HG03378 (cell line): ENCODE data around the gene SUCLG2.
"Not testable (repeated sequence)": the region's sequence is repeated elsewhere in the genome, so short reads cannot be mapped to it uniquely, and the experiment has no call there.

Experiments
- ATAC-seq: cut with Tn5 transposase; IDR thresholded peaks from one replicate; pipeline ENCODE4 v1.9.1; 2021; ENCODE audit warnings: mild to moderate bottlenecking, moderate library complexity; ENCODE audit not compliant: unreplicated experiment

Gene SUCLG2

DNA sequence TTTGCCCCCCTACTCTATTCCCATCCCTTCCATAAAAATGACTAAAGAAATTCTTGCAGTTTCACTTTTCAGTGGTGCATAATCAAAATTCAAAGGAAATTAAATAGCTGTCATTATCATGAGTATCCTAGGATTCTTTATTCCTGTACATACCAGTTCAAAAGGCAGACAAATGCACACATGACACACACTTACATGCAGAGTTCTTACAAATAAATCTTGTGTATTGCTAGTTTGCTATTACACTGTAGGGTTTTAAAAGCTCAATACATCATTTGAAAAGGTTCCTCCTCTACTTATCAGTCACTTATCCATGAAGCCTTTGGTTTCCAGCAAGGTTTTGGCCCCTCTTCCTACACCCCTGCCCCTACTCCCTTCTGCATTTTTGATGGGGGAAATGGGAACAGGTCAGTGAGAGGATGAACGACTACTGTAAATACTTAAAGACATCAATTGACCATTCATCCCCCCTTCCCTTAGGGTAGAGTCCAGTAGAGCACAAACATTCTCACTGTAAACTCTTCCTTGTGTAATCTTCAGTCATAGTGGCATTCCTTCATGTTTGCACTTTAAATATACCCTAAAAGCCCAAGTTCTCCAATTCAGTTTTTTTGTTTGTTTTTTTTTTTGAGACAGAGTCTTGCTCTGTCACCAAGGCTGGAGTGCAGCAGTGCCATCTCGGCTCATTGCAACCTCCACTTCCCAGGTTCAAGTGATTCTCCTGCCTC lies 92.6 kb downstream of the SUCLG2 start:
- no peak for ATAC-seq

DNA sequence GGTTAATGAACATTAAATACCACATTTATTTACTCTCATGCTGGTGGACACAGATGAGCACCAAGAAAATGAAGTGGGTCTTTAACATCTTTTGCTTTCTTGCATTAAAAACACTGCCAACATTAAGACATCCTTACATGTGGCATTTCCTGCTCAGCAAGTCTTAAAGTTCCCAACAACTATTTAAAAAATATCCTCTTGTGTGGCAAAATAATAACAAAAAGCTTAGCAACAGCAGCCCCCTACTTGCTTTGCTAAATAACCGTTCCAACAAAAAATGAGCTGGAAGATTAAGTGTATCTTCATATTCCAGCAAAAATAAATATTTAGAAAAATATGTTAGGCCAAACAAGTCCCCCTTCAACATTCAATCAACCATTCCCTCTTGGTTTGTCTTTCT lies 93.1 kb downstream of the SUCLG2 start:
- no peak for ATAC-seq

DNA sequence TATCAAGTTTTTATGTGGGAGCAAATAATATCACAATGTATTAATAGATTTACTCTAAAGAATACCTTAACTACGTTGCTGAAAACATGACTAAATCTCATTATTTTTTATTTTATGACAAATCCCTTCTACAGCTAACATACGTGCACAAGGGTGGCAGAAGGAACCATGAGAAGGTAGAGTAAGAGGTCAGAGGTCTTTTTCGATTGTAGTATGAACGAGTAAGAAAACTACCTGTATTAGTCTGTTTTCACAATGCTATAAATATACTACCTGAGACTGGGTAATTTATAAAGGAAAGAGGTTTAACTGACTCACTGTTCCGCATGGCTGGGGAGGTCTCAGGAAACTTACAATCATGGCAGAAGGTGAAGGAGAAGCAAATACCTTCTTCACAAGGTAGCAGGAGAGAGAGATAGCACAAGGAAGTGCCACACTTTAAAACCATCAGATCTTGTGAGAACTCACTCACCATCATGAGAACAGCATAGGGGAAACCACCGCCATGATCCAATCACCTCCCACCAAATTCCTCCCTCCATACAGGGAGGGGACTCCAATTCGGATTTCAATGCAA lies 95.3 kb downstream of the SUCLG2 start:
- no peak for ATAC-seq

DNA sequence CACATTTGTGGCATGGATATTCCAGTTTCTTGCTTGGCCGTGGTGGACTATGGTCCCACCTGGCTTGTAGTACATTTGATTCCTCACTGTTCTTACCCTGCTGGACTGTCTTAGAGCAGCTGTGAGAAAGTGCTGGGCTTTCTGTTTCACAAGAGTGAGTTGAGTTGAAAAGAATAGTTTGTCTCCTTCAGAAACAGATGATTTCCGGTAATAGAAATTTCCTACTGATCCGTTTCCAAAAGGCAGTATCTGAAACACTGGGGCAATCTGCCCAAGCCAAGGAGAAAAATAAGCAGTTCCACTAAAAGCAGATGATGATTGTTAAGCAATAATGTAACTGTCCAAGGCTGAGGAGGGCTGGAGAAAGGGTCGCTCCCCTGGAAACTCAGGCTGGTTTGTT lies 96.0 kb downstream of the SUCLG2 start:
- ATAC-seq: no peak

DNA sequence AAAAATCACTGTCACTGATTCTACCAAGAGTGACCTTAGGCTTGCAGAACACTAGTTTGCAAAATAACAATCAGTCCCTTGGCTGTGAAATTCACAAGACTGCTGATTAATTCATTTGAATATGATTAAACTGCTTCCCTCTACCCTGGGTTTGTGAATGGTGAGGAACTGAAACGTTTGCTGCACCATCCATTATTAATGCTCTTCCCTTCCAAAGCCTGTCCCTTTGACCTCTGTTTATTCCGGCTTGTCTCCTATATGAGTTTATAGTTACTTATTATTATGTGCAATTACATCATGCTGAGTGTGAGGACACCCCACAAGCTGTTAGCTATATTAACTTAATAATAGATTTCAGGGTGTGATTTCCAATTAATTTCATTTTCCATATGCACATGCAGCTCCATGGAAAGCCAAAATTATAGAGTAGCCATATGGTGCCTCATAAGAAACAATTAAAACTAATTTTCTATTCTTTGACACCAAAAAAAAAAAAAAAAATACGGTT lies 96.5 kb downstream of the SUCLG2 start:
- no peak for ATAC-seq

DNA sequence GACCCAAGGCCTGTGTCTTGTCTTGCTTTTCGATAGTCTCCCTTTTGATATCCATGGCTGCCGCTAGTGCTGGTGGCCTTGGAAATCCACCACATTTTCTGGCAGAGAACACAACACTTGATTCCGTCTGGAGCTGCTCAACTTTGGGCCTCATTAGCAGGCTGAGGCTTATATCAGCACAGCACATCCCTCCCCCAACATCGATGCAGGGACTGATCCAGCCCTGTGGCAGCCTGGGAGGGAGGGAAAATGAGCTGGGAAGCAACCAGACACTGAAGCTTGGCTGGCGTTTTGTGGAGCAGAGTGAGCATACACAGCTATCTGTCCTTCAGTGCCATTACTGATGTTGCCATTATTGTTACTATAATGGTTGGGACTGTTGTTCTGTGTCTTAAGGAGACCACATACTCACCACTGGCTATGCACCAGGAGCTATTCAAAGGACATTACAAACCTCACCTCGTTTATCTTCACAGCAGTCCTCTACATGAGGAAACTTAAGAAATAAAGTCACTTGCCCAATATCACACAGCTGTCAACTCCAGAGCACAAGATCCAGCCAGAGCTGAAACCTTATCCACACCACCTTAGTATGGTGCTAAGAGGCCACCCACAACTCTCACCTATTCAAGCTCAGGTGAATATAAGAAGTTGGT lies 102.9 kb downstream of the SUCLG2 start:
- no peak for ATAC-seq

DNA sequence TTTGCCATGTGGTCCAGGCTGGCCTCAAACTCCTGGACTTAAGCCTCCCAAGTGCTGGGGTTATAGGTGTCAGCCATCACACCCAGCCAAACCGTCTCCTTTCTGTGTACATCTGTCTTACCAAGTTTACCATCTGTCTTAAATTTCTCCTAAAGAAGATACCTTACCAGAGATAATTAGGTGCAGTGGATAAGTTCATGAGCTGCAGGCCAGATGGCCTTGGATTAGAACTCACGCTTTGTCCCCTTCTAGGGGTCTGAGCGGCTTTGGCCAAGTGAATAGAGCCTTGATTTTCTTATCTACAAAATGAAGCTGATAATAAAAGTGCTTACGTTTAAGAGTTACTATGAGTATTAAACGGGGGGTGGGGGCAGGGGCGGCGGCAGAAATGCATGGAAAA lies 103.9 kb downstream of the SUCLG2 start:
- no peak for ATAC-seq

DNA sequence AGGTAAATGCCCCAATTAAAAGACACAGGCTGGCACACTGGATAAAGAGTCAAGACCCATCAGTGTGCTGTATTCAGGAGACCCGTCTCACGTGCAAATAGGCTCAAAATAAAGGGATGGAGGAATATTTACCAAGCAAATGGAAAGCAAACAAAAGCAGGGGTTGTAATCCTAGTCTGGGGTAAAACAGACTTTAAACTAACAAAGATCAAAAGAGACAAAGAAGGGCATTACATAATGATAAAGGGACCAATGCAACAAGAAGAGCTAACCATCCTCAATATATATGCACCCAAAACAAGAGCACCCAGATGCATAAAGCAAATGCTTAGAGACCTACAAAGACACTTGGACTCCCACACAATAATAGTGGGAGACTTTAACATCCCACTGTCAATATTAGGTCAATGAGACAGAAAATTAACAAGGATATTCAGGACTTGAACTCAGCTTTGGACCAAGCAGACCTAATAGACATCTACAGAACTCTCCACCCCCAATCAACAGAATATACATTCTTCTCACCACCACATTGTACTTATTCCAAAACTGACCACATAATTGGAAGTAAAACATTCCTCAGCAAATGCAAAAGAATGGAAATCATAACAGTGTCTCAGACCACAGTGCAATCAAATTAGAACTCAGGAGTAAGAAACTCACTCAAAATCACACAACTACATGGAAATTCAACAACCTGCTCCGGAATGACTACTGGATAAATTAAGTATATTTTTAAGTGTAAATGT lies 111.7 kb downstream of the SUCLG2 start:
- not testable (repeated sequence) for ATAC-seq

DNA sequence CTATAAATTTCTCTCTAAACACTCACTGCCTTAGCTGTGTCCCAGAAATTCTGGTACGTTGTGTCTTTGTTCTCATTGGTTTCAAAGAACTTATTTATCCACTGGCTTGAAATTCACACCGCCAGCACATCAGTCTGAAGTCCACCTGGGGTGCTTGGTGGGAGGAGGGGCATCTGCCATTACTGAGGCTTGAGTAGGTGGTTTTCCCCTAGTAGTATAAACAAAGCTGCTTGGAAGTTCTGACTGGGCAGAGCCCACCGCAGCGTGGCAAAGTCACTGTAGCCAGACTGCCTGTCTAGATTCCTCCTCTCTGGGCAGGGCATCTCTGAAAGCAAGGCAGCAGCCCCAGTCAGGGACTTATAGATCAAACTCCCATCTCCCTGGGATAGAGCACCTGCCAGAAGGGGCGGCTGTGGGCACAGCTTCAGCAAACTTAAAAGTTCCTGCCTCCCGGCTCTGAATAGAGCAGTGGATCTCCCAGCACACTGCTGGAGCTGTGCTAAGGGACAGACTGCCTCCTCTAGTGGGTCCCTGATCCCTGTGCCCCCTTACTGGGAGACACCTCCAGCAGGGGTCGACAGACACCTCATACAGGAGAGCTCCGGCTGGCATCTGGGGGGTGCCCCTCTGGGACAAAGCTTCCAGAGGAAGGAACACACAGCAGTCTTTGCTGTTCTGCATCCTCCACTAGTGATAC lies 114.1 kb downstream of the SUCLG2 start:
- no peak for ATAC-seq

DNA sequence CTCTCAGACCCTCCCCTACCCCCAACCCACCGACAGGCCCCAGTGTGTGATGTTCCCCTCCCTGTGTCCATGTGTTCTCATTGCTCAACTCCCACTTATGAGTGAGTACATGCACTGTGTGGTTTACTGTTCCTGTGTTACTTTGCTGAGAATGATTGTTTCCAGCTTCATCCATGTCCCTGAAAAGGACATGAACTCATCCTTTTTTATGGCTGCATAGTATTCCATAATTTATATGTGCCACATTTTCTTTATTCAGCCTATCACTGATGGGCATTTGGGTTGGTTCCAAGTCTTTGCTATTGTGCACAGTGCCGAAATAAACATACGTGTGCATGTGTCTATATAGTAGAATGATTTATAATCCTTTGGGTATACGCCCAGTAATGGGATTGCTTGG lies 117.2 kb downstream of the SUCLG2 start:
- not testable (repeated sequence) for ATAC-seq

DNA sequence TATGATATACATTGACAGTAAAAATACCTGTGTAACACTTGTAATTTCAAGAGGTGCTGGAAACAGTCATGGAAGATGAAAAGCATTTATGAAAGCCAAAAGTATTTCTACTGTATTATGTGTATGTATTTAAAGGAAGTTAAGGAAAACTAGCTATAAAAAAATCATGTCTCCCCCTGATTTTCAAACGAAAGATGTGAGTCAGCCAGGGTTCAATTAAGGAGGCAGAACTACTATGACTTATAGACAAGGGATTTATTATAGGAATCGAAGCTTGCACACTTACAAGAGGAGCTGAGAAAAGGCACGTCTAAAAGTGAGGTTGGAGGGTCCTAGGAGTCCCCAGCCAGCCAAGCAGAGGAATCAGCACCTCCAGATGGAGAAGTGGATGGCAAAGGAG lies 119.4 kb downstream of the SUCLG2 start:
- ATAC-seq: no peak

DNA sequence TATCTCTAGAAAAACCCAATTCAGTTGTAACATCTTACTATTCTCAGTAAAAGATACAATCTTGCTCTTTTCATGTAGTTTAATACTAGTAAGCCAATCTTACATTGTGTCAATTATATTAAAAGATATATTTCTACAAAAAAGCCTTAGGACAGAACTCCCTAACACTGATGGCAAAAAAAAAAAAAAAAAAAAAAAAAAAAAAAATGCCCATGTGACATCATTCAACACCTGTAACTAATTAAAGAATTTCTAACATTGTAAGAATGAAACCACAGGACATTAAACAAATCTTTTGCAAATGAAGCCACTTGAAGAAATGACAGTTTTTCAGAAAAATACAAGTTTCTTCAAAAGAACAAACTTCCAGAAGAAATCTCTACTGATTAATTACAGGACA lies 119.8 kb downstream of the SUCLG2 start:
- no peak for ATAC-seq

DNA sequence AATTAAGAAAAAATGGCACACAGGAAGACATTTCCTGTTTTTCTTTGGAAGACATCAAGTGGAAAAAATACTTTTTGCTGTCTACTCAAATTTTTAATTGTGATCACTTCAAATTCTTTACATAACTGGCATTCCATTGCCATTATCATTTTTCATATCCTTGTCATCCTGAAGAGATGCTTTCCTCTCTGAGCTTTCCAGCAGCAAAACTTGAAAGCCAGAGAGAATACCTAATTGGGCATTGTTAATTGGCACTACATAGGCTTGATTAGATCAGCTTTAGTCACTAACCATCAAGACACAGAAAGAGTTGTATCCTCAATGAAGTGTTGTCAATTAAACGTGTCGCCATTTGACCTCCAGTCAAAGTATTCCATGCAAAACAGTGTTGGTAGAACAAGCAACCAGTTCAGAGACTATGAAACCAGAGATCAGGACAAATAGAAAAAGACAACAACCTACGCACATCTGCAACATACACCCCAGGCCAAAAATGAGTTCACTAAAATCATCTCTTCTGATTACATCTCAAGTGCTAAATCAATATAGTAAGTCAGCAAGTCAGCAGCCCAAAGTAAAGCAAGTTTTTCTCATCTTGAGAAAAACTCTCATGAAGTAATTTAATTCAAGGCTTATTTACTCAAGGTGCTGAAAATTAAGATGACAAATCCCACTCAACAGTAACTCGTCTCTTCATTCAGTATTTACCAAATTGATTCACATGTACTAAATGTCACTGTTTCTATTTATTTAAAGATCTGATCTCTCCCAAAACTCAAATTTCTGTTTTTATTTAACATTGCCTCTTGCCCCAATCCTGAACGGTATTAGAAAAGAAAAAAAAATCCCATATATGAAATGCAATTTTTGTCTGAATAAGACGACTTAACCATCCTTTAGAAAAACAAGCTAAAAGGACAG lies 123.0 kb downstream of the SUCLG2 start:
- no peak for ATAC-seq

DNA sequence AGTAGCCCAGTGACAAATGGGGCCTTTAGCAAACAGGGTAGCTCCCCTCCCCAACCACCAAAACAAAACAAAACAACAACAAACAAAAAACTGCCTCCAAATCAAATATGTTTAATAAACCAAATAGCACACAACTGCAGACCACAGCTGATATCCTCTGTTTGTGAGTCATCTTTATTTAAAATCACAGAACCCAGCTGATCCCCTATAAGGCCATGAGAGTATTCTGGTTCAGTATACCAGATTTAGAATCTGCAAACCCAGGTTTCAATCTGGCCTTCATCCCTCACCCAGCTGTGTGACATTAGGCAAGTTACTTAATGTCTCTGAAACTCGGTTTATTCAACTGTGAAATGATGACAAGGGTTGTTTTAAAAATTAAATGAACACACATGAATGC lies 124.5 kb downstream of the SUCLG2 start:
- ATAC-seq: no peak

DNA sequence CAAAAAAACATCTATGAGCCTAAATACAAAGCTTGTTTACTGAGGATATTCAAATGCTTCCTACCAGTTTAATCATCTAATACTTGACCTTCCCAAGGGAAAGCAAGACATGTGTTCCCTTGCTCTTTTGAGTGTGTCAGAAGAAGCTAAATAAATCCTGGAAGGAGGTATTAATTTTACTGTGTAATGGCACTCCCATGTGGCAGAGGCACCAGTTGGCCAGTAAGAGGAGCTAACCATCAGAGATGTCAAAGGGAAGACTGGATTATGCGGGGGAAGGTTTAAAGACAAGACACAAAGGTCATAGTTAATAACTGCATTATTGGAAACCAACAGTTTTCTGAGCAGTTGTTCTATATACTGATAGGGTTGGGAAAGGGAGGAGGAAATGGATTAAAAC lies 125.1 kb downstream of the SUCLG2 start:
- no peak for ATAC-seq

DNA sequence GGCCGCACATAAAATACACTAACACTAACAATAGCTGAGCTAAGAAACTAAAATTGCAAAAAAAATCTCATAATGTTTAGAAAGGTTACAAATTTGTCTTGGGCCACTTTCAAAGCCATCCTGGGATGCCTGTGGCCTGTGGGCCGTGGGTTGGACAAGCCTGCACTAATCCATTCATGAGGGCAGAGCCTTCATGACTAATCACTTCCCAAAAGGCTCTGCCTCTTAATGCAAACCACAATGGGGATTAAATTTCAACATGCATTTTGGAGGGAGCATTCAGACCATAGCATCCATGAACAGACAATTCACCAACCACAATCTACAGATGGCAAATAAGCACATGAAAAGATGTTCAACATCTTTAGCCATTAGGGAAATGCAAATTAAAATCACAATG lies 128.2 kb downstream of the SUCLG2 start:
- ATAC-seq: no peak

DNA sequence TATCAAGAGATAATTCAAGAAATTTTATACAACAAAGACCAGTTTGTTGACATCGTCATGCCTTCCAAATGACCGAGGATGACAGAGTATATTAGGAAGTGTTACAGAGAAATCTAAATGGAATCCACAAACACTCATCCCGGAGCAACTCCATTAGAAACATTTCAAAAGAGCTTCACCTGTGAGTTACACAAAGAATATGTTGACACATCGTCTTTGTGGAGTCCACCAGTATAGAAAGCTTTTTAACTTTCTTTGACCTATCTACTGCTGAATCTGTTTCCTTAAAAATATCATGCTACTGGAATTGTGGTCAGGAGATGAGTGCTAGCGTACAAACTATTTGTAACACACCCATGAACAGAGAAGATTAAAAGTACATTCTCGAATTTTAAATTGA lies 130.4 kb downstream of the SUCLG2 start:
- no peak for ATAC-seq

DNA sequence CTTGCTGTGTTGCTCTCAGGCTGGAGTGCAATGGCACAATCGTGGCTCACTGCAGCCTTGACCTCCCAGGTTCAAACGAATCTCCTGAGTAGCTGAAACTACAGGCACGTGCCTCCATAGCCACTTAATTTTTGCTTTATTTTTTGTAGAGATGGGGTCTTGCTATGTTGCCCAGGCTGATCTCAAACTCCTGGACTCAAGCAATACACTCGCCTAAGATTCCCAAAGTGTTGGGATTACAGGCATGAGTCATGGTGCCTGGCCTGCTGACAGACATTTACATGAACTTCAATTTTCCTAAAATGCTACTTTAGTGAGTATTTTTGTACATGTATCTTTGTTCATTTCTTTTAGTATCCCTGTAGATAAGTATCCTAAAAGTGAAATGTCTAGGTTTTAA lies 132.3 kb downstream of the SUCLG2 start:
- no peak for ATAC-seq

DNA sequence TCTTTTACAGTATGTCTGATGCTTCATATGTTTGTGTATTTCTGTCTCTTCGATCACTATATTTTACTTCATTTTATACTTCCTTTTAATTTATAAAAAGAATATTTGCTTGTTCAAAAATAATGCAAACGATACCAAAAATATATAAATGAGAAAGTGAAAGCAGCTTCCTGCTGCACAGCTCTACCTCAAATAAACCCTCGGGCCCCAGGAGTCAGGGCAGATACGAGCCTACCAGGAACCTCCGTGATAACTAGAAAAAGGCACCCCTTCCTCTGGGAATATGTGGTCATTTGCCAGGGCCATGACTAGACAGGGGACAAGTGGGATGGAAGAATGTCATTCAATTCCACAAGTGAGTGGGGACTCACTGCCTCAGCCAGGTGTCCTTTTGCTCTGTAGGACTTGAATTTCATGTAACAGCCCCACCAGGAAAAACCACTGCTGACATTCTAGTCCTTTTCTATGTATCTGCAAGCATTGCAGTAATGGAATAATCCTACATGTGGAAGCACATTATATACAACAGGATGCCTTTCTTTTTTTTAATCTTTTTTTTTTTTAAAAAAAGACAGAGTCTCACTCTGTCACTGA lies 133.3 kb downstream of the SUCLG2 start:
- no peak for ATAC-seq
